GM15510 (cell line): ENCODE data around the gene FANCG.

ENCODE experiments used
- POLR2A ChIP-seq: IDR thresholded peaks from 3 replicates; pipeline ENCODE4 v1.6.1; 2011; ENCODE audit warnings: borderline replicate concordance; ENCODE audit not compliant: insufficient read length; ENCODE audit errors: extremely low read depth

Gene FANCG

GRCh38 chr9:35056571-35057270 lies 23.0 kb downstream of the FANCG start:
- TF ChIP-seq POLR2A = no peak

- no peak for TF ChIP-seq POLR2A
Measured at GRCh38 chr9:35054871-35055644, 24.7 kb downstream of the FANCG start.

- no peak for TF ChIP-seq POLR2A
Measured at GRCh38 chr9:35054185-35054835, 25.4 kb downstream of the FANCG start.

- no peak for TF ChIP-seq POLR2A
Measured at GRCh38 chr9:35051069-35051967, 28.4 kb downstream of the FANCG start.

- no peak for TF ChIP-seq POLR2A
Measured at GRCh38 chr9:35048511-35048910, 31.2 kb downstream of the FANCG start.

- TF ChIP-seq POLR2A = no peak
Measured at GRCh38 chr9:35044071-35044470, 35.7 kb downstream of the FANCG start.

- no peak for TF ChIP-seq POLR2A
Measured at GRCh38 chr9:35042891-35043545, 36.7 kb downstream of the FANCG start.

GRCh38 chr9:35042081-35042604 lies 37.6 kb downstream of the FANCG start:
- no peak for TF ChIP-seq POLR2A

- peak; percentile 12 for TF ChIP-seq POLR2A
Measured at GRCh38 chr9:35035851-35036701, 43.7 kb downstream of the FANCG start.

- no peak for TF ChIP-seq POLR2A
Measured at GRCh38 chr9:35033101-35033500, 46.6 kb downstream of the FANCG start.

GRCh38 chr9:35029852-35030251 lies 49.9 kb downstream of the FANCG start:
- TF ChIP-seq POLR2A = no peak

GRCh38 chr9:35029241-35029640 lies 50.5 kb downstream of the FANCG start:
- TF ChIP-seq POLR2A = no peak

- no peak for TF ChIP-seq POLR2A
Measured at GRCh38 chr9:35028341-35028740, 51.4 kb downstream of the FANCG start.
